Neural cell (in vitro differentiated cells): ENCODE results near the gene SMC2. TPM values are rescaled to one million over a fixed set of nuclear protein-coding genes. Genes with fewer than 3 reads are reported as not detected.

Experiments
- H2AFZ ChIP-seq: fragments of 200-600, 300-800 bp; sonication (generic), shearing (Covaris generic); 2 replicates; pipeline ENCODE4 v1.6.0; 2014; ENCODE audit warnings: low read depth, mild to moderate bottlenecking, antibody characterized with exemption, low read length, moderate library complexity
- H3F3A ChIP-seq: fragments of 200-600 bp; shearing (Covaris generic); 2 replicates; pipeline ENCODE4 v1.6.1; 2016; ENCODE audit warnings: mild to moderate bottlenecking, moderate library complexity, mixed read lengths, antibody characterized with exemption, low read length; ENCODE audit not compliant: insufficient read depth, poor library complexity, severe bottlenecking
- H3K27ac ChIP-seq: fragments of 200-600, 300-800 bp; sonication (generic), shearing (Covaris generic); 2 replicates; pipeline ENCODE4 v1.5.1; 2014; ENCODE audit warnings: mild to moderate bottlenecking, low read length, moderate library complexity
- H3K27me3 ChIP-seq: fragments of 300-800, 200-600 bp; sonication (generic), shearing (Covaris generic); 2 replicates; pipeline ENCODE4 v1.6.0; 2014; ENCODE audit warnings: mild to moderate bottlenecking, low read depth, low read length, moderate library complexity; ENCODE audit not compliant: insufficient read depth
- H3K36me3 ChIP-seq: fragments of 300-800, 200-600 bp; sonication (generic), shearing (Covaris generic); 2 replicates; pipeline ENCODE4 v1.5.1; 2014; ENCODE audit warnings: mild to moderate bottlenecking, antibody characterized with exemption, low read length, moderate library complexity; ENCODE audit not compliant: insufficient read depth
- H3K4me2 ChIP-seq: fragments of 300-800, 200-600 bp; sonication (generic), shearing (Covaris generic); 2 replicates; pipeline ENCODE4 v1.6.0; 2014; ENCODE audit warnings: mild to moderate bottlenecking, low read length
- H3K4me3 ChIP-seq: fragments of 300-800, 200-600 bp; sonication (generic), shearing (Covaris generic); 2 replicates; pipeline ENCODE4 v1.5.1; 2014; ENCODE audit warnings: mild to moderate bottlenecking, low read length, moderate library complexity
- H3K79me2 ChIP-seq: fragments of 200-600 bp; shearing (Covaris generic); replicated peaks from 2 replicates; pipeline ENCODE4 v1.6.0; 2014; ENCODE audit warnings: mild to moderate bottlenecking, low read length, moderate library complexity; ENCODE audit not compliant: insufficient read depth
- H3K9ac ChIP-seq: fragments of 300-800, 200-600 bp; sonication (generic), shearing (Covaris generic); 2 replicates; pipeline ENCODE4 v1.6.1; 2016; ENCODE audit warnings: mild to moderate bottlenecking, low read length, mixed read lengths
- H3K9me2 ChIP-seq: fragments of 200-600 bp; shearing (Covaris generic); 2 replicates; pipeline ENCODE4 v1.6.1; 2016; ENCODE audit warnings: mild to moderate bottlenecking, low read length, mixed read lengths; ENCODE audit not compliant: insufficient read depth
- H3K9me3 ChIP-seq: fragments of 200-600, 300-800 bp; sonication (generic), shearing (Covaris generic); 2 replicates; pipeline ENCODE4 v1.6.1; 2016; ENCODE audit warnings: mild to moderate bottlenecking, mixed run types, low read length, moderate library complexity, mixed read lengths
- H4K20me1 ChIP-seq: fragments of 200-600 bp; shearing (Covaris generic); 2 replicates; pipeline ENCODE4 v1.6.1; 2016; ENCODE audit warnings: mild to moderate bottlenecking, mixed run types; ENCODE audit not compliant: insufficient read depth
- CTCF ChIP-seq: fragments of 450-650 bp; IDR thresholded peaks from 2 replicates; pipeline ENCODE4 v1.5.1; 2014; ENCODE audit warnings: antibody characterized with exemption, mild to moderate bottlenecking, moderate library complexity; ENCODE audit not compliant: poor library complexity, severe bottlenecking
- EP300 ChIP-seq: fragments of 450-650 bp; conservative IDR thresholded peaks from 2 replicates; pipeline ENCODE4 v1.6.1; 2014; ENCODE audit warnings: antibody characterized with exemption, mild to moderate bottlenecking, moderate library complexity; ENCODE audit not compliant: poor library complexity, severe bottlenecking
- EZH2 ChIP-seq: fragments of 200-600, 300-800 bp; shearing (Covaris generic), sonication (generic); IDR thresholded peaks from 2 replicates; pipeline ENCODE4 v1.6.1; 2014; ENCODE audit warnings: antibody characterized with exemption, low read length, borderline replicate concordance, mild to moderate bottlenecking; ENCODE audit not compliant: insufficient read depth, poor library complexity, severe bottlenecking
- MXI1 ChIP-seq: fragments of 450-650 bp; conservative IDR thresholded peaks from 2 replicates; pipeline ENCODE4 v1.6.1; 2014; ENCODE audit warnings: antibody characterized with exemption, mild to moderate bottlenecking; ENCODE audit not compliant: poor library complexity, severe bottlenecking
- POLR2AphosphoS5 ChIP-seq: IDR thresholded peaks from 2 replicates; pipeline ENCODE4 v1.6.1; 2012
- RAD21 ChIP-seq: fragments of 450-650 bp; conservative IDR thresholded peaks from 2 replicates; pipeline ENCODE4 v1.6.1; 2014; ENCODE audit warnings: antibody characterized with exemption, mild to moderate bottlenecking, moderate library complexity
- REST ChIP-seq: IDR thresholded peaks from 2 replicates; pipeline ENCODE4 v1.6.1; 2012; ENCODE audit warnings: borderline replicate concordance
- SMC3 ChIP-seq: fragments of 450-650 bp; conservative IDR thresholded peaks from 2 replicates; pipeline ENCODE4 v1.6.1; 2014; ENCODE audit warnings: antibody characterized with exemption, mild to moderate bottlenecking, moderate library complexity; ENCODE audit not compliant: poor library complexity
- TAF1 ChIP-seq: IDR thresholded peaks from 2 replicates; pipeline ENCODE4 v1.6.1; 2012; ENCODE audit warnings: low read depth
- polyA plus RNA-seq: library from polyadenylated mRNA; depleted of rRNA; stranded (reverse); fragments of >200 nt; gene quantifications from 2 replicates; pipeline ENCODE4 v1.2.3, GENCODE V29; 2014

Gene SMC2
- polyA plus RNA-seq, 1 donor from 2014 or later: 3.6 TPM

GRCh38 chr9:104078596-104078995, 15.5 kb upstream of the SMC2 start:
- Histone ChIP-seq H4K20me1 (no peaks in the 10 kb centered on the region), H3K9me3 (peaks cover 13% of the 10 kb centered on the region), H3K27me3 (no peaks in the 10 kb centered on the region), H3K4me2 (no peak overlapping the region), H3K9ac (no peak overlapping the region), H3K27ac (no peak overlapping the region), H3K9me2 (no peaks in the 10 kb centered on the region), H3K79me2 (no peaks in the 10 kb centered on the region), H3K36me3 (no peaks in the 10 kb centered on the region), H3F3A (no peaks in the 10 kb centered on the region), H2AFZ (no peak overlapping the region), H3K4me3 (no peak overlapping the region)
- TF ChIP-seq TAF1 (no peak), EP300 (no peak), SMC3 (no peak), POLR2AphosphoS5 (no peak), REST (no peak), CTCF (no peak), RAD21 (no peak), MXI1 (no peak), EZH2 (no peak)

- Histone ChIP-seq H3K9me3 (peaks cover 13% of the 10 kb centered on the region), H3K4me2 (no peak overlapping the region), H3K27ac (no peak overlapping the region), H3K4me3 (no peak overlapping the region), H2AFZ (no peak overlapping the region), H3K9ac (no peak overlapping the region), H3F3A (no peaks in the 10 kb centered on the region), H4K20me1 (no peaks in the 10 kb centered on the region), H3K9me2 (no peaks in the 10 kb centered on the region), H3K36me3 (no peaks in the 10 kb centered on the region), H3K79me2 (no peaks in the 10 kb centered on the region), H3K27me3 (no peaks in the 10 kb centered on the region)
- no peak for TF ChIP-seq CTCF
- no peak for TF ChIP-seq SMC3
- no peak for TF ChIP-seq EP300
- TF ChIP-seq POLR2AphosphoS5: no peak
- no peak for TF ChIP-seq TAF1
- TF ChIP-seq REST: no peak
- TF ChIP-seq MXI1: no peak
Observed at GRCh38 chr9:104080983-104081382, 13.1 kb upstream of the SMC2 start.
